CD14-positive monocyte (primary cell): ENCODE results near the gene MNX1. TPM values are rescaled to one million over a fixed set of nuclear protein-coding genes. Genes with fewer than 3 reads are reported as not detected.

Source experiments
- DNase-seq, 3 donors: peaks; one replicate each; pipeline ENCODE4 v3.0.0-alpha.2; 2011 to 2022
- H2AFZ ChIP-seq: 2 replicates; pipeline ENCODE4 v1.6.0; 2012; ENCODE audit warnings: mild to moderate bottlenecking, low read depth, low read length, inconsistent platforms; ENCODE audit not compliant: insufficient read depth, poor library complexity, severe bottlenecking
- H3K27ac ChIP-seq, 2 donors: 1 replicate in 1 of 2; 2 replicates in 1 of 2; pipeline ENCODE4 v1.5.1; 2012 to 2013; ENCODE audit warnings: low read length in 2 of 2, control low read depth in 1 of 2, inconsistent platforms in 1 of 2, low read depth in 1 of 2, mild to moderate bottlenecking in 1 of 2
- H3K27me3 ChIP-seq, 2 donors: one replicate each; pipeline versions ENCODE4 v1.6.0 to v1.6.1; 2011 to 2013; ENCODE audit warnings: low read length in 2 of 2; ENCODE audit not compliant: control insufficient read depth in 2 of 2, insufficient read depth in 2 of 2
- H3K36me3 ChIP-seq, 2 donors: replicated peaks in 1 of 2; 1 replicate in 1 of 2; 2 replicates in 1 of 2; pipeline versions ENCODE4 v1.5.1 to v1.6.1; 2012 to 2013; ENCODE audit warnings: low read length in 2 of 2, control low read depth in 1 of 2, inconsistent platforms in 1 of 2, mild to moderate bottlenecking in 1 of 2; ENCODE audit not compliant: insufficient read depth in 2 of 2, control insufficient read depth in 1 of 2
- H3K4me1 ChIP-seq, 2 donors: 1 replicate in 1 of 2; 2 replicates in 1 of 2; pipeline versions ENCODE4 v1.5.1 to v1.6.1; 2012 to 2013; ENCODE audit warnings: low read length in 2 of 2, control low read depth in 1 of 2, inconsistent platforms in 1 of 2, mild to moderate bottlenecking in 1 of 2, moderate library complexity in 1 of 2; ENCODE audit not compliant: insufficient read depth in 2 of 2, control insufficient read depth in 1 of 2
- H3K4me2 ChIP-seq: replicated peaks from 2 replicates; pipeline ENCODE3; 2012; ENCODE audit warnings: low read length, moderate library complexity, mild to moderate bottlenecking; ENCODE audit not compliant: poor library complexity, severe bottlenecking; ENCODE audit errors: extremely low read depth
- H3K4me3 ChIP-seq, 3 experiments: fragments of 200-600 bp in 1 of 3; sonication (generic) in 1 of 3; replicated peaks in 1 of 3; 1 replicate in 2 of 3; 2 replicates in 1 of 3; pipeline ENCODE4 v1.5.1; 2011 to 2013; ENCODE audit warnings: low read length in 3 of 3, mild to moderate bottlenecking in 3 of 3, control low read depth in 2 of 3, low read depth in 2 of 3, inconsistent platforms in 1 of 3, moderate library complexity in 1 of 3
- H3K79me2 ChIP-seq: 2 replicates; pipeline ENCODE4 v1.6.0; 2012; ENCODE audit warnings: mild to moderate bottlenecking, control low read depth, inconsistent platforms, low read length, moderate library complexity; ENCODE audit not compliant: insufficient read depth
- H3K9ac ChIP-seq: 2 replicates; pipeline ENCODE4 v1.6.0; 2017; ENCODE audit warnings: low read length, mild to moderate bottlenecking; ENCODE audit not compliant: insufficient read depth, poor library complexity, severe bottlenecking
- H3K9me3 ChIP-seq, 2 donors: replicated peaks in 1 of 2; 1 replicate in 1 of 2; 2 replicates in 1 of 2; pipeline versions ENCODE4 v1.5.1 to v1.6.1; 2012 to 2013; ENCODE audit warnings: low read length in 2 of 2, control low read depth in 1 of 2; ENCODE audit not compliant: control insufficient read depth in 1 of 2, insufficient read depth in 1 of 2
- H4K20me1 ChIP-seq: 2 replicates; pipeline ENCODE4 v1.6.0; 2012; ENCODE audit warnings: mild to moderate bottlenecking, low read length, control low read depth, moderate library complexity; ENCODE audit not compliant: insufficient read depth
- H3K27ac Mint-ChIP-seq, 7 donors: one replicate each; pipeline ENCODE4 v1.8.0; 2020; ENCODE audit warnings: mild to moderate bottlenecking in 7 of 7, mixed read lengths in 7 of 7, moderate library complexity in 6 of 7, inconsistent platforms in 2 of 7
- H3K27me3 Mint-ChIP-seq, 3 donors: one replicate each; pipeline ENCODE4 v1.8.0; 2021 to 2022; ENCODE audit warnings: low read depth in 3 of 3, mild to moderate bottlenecking in 3 of 3, mixed read lengths in 3 of 3, moderate library complexity in 3 of 3, inconsistent platforms in 1 of 3
- H3K36me3 Mint-ChIP-seq, 2 donors: one replicate each; pipeline ENCODE4 v1.8.0; 2020; ENCODE audit warnings: mixed read lengths in 2 of 2, inconsistent platforms in 1 of 2, mild to moderate bottlenecking in 1 of 2
- H3K4me1 Mint-ChIP-seq: one replicate; pipeline ENCODE4 v1.8.0; 2020; ENCODE audit warnings: mild to moderate bottlenecking, mixed read lengths
- H3K4me3 Mint-ChIP-seq, 2 donors: one replicate each; pipeline ENCODE4 v1.8.0; 2020; ENCODE audit warnings: mild to moderate bottlenecking in 2 of 2, mixed read lengths in 2 of 2, moderate library complexity in 1 of 2
- H3K9me3 Mint-ChIP-seq, 7 donors: one replicate each; pipeline ENCODE4 v1.8.0; 2020 to 2022; ENCODE audit warnings: mixed read lengths in 7 of 7, mild to moderate bottlenecking in 6 of 7, moderate library complexity in 6 of 7, inconsistent platforms in 2 of 7
- CTCF ChIP-seq: fragments of 200-600 bp; IDR thresholded peaks from one replicate; pipeline ENCODE4 v1.8.0; 2022; ENCODE audit warnings: antibody characterized with exemption, mild to moderate bottlenecking
- WGBS: methylation state at CpG from one replicate; pipeline ENCODE4 v1.1.5; 2013; ENCODE audit warnings: missing lambda C conversion rate; ENCODE audit not compliant: insufficient coverage; 5-methylcytosine and 5-hydroxymethylcytosine counted together
- intact Hi-C, 2 donors: fragments of 100-400 bp; cut with micrococcal nuclease; formaldehyde crosslinking; loops; one replicate each; pipeline versions ENCODE4 v1.15.0 to v1.15.1; 2023
- polyA plus RNA-seq, 3 donors: library from polyadenylated mRNA; depleted of rRNA in 1 of 3; unstranded in 2 of 3; stranded (reverse) in 1 of 3; fragments of 300-500 nt in 2 of 3; fragments of >200 nt in 1 of 3; fragmentation: Illumina TruSeq in 2 of 3; gene quantifications; 1 replicate in 2 of 3; 2 replicates in 1 of 3; pipeline ENCODE4 v1.2.3, GENCODE V29; 2012 to 2021

The MNX1 gene
- polyA plus RNA-seq, 3 donors: not detected

- Mint-ChIP-seq H3K9me3 (peaks cover 0 to 12% (median 7%) of the 10 kb centered on the region in 7 donors), H3K27me3 (peaks cover 86 to 98% (median 89%) of the 10 kb centered on the region in 3 donors), H3K36me3 (no peaks in the 10 kb centered on the region), H3K4me3 (peak overlapping the region in 1 of 2 donors; percentile 77), H3K27ac (peak overlapping the region in 1 of 7 donors; percentile 31), H3K4me1 (peaks cover 2% of the 10 kb centered on the region)
- Histone ChIP-seq H3K4me2 (no peak overlapping the region), H3K9me3 (peaks cover 0 to 43% of the 10 kb centered on the region in 2 donors), H3K79me2 (no peaks in the 10 kb centered on the region), H3K9ac (no peak overlapping the region), H3K4me1 (no peaks in the 10 kb centered on the region), H3K27ac (no peak overlapping the region), H4K20me1 (no peaks in the 10 kb centered on the region), H3K4me3 (no peak overlapping the region), H3K36me3 (no peaks in the 10 kb centered on the region), H3K27me3 (peaks cover 65 to 91% of the 10 kb centered on the region in 2 donors), H2AFZ (no peak overlapping the region)
- no peak for DNase-seq
- intact Hi-C loops: no loop called here
- 17% methylated on average over 9 of the region's 12 CpGs for WGBS
- no peak for TF ChIP-seq CTCF
Measured at GRCh38 chr7:157014635-157015555, 4.4 kb upstream of the MNX1 start.

- intact Hi-C loops: no loop called here
- H3K36me3 Mint-ChIP-seq: no peaks in the 10 kb centered on the region
- H3K9me3 Mint-ChIP-seq: peaks cover 0 to 12% (median 7%) of the 10 kb centered on the region in 7 donors
- Histone ChIP-seq H3K27me3 (peaks cover 66 to 86% of the 10 kb centered on the region in 2 donors), H2AFZ (no peak overlapping the region), H3K9me3 (peaks cover 0 to 38% of the 10 kb centered on the region in 2 donors), H3K27ac (no peak overlapping the region), H3K36me3 (no peaks in the 10 kb centered on the region), H3K4me1 (no peaks in the 10 kb centered on the region), H3K4me2 (no peak overlapping the region), H3K79me2 (no peaks in the 10 kb centered on the region), H3K9ac (no peak overlapping the region), H4K20me1 (no peaks in the 10 kb centered on the region), H3K4me3 (no peak overlapping the region)
- no peaks in the 10 kb centered on the region for H3K4me1 Mint-ChIP-seq
- 20% methylated on average over 8 of the region's 13 CpGs for WGBS
- H3K4me3 Mint-ChIP-seq: peak overlapping the region in 1 of 2 donors; percentile 77
- no peak for DNase-seq
- no peak overlapping the region for H3K27ac Mint-ChIP-seq
- TF ChIP-seq CTCF: no peak
- H3K27me3 Mint-ChIP-seq: peaks cover 83 to 95% (median 87%) of the 10 kb centered on the region in 3 donors
Measured at GRCh38 chr7:157013602-157014549, 3.4 kb upstream of the MNX1 start.
